BLaER1 (cell line): ENCODE results near the gene CDV3.
"Not testable (repeated sequence)": the region's sequence is repeated elsewhere in the genome, so short reads cannot be mapped to it uniquely, and the experiment has no call there.

Experiments
- H3K27ac ChIP-seq: shearing (Covaris generic); formaldehyde crosslinking; 2 replicates; pipeline ENCODE4 v1.8.1; 2022
- H3K27me3 ChIP-seq: shearing (Covaris generic); formaldehyde crosslinking; 2 replicates; pipeline ENCODE4 v1.8.1; 2022
- H3K36me3 ChIP-seq: shearing (Covaris generic); formaldehyde crosslinking; 2 replicates; pipeline ENCODE4 v1.8.1; 2022
- H3K4me1 ChIP-seq: shearing (Covaris generic); formaldehyde crosslinking; 2 replicates; pipeline ENCODE4 v1.8.1; 2022
- H3K4me2 ChIP-seq: shearing (Covaris generic); formaldehyde crosslinking; 2 replicates; pipeline ENCODE4 v1.8.1; 2022
- H3K4me3 ChIP-seq: shearing (Covaris generic); formaldehyde crosslinking; 2 replicates; pipeline ENCODE4 v1.8.1; 2022
- H3K9ac ChIP-seq: shearing (Covaris generic); formaldehyde crosslinking; 2 replicates; pipeline ENCODE4 v1.8.1; 2022
- H3K9me3 ChIP-seq: shearing (Covaris generic); formaldehyde crosslinking; 2 replicates; pipeline ENCODE4 v1.8.1; 2022
- H4K20me1 ChIP-seq: shearing (Covaris generic); formaldehyde crosslinking; 2 replicates; pipeline ENCODE4 v1.8.1; 2022
- Cebpa-rat ChIP-seq: shearing (Covaris generic); IDR thresholded peaks from 2 replicates; pipeline ENCODE4 v1.8.1; 2022

Gene CDV3

GRCh38 chr3:133573629-133574194, at the start of gene CDV3:
TSS of gene CDV3 (plus strand) at chr3:133573686. CDS start at chr3:133574045, 359 bp downstream.
- Histone ChIP-seq H3K9me3 (no peaks in the 10 kb centered on the region), H3K36me3 (peaks cover 38% of the 10 kb centered on the region), H3K27me3 (no peaks in the 10 kb centered on the region), H3K4me2 (peak within 1 kb of the TSS; percentile 90), H3K27ac (peak within 1 kb of the TSS; percentile 97), H3K9ac (peak within 1 kb of the TSS; percentile 94), H4K20me1 (peaks cover 47% of the 10 kb centered on the region), H3K4me1 (peaks cover 51% of the 10 kb centered on the region), H3K4me3 (peak within 1 kb of the TSS; percentile 91)
- TF ChIP-seq Cebpa-rat = no peak

- not testable (repeated sequence) for H3K9me3 ChIP-seq, H3K4me1 ChIP-seq, H3K4me3 ChIP-seq, H3K27me3 ChIP-seq, H3K27ac ChIP-seq, H3K4me2 ChIP-seq, H3K36me3 ChIP-seq, H3K9ac ChIP-seq, H4K20me1 ChIP-seq
Observed at GRCh38 chr3:133523758-133524157, 49.7 kb upstream of the CDV3 start.

GRCh38 chr3:133525435-133525834, 48.1 kb upstream of the CDV3 start:
- TF ChIP-seq Cebpa-rat = no peak
- Histone ChIP-seq H3K27ac (no peak overlapping the region), H3K27me3 (no peaks in the 10 kb centered on the region), H3K36me3 (no peaks in the 10 kb centered on the region), H3K4me1 (no peaks in the 10 kb centered on the region), H3K4me3 (no peak overlapping the region), H3K9me3 (0 out of 2 replicates have a peak, but pooled peaks cover 5% of the 10 kb centered on the region), H3K4me2 (no peak overlapping the region), H3K9ac (no peak overlapping the region), H4K20me1 (no peaks in the 10 kb centered on the region)

- Histone ChIP-seq H3K9ac (no peak overlapping the region), H3K27ac (no peak overlapping the region), H4K20me1 (no peaks in the 10 kb centered on the region), H3K4me1 (no peaks in the 10 kb centered on the region), H3K27me3 (no peaks in the 10 kb centered on the region), H3K4me3 (no peak overlapping the region), H3K4me2 (no peak overlapping the region), H3K36me3 (no peaks in the 10 kb centered on the region), H3K9me3 (0 out of 2 replicates have a peak, but pooled peaks cover 5% of the 10 kb centered on the region)
- no peak for TF ChIP-seq Cebpa-rat
Observed at GRCh38 chr3:133527081-133527715, 46.3 kb upstream of the CDV3 start.

GRCh38 chr3:133529809-133530208, 43.7 kb upstream of the CDV3 start:
- TF ChIP-seq Cebpa-rat = no peak
- 0 out of 2 replicates have a peak, but pooled peaks cover 5% of the 10 kb centered on the region for H3K9me3 ChIP-seq
- no peak overlapping the region for H3K4me2 ChIP-seq

GRCh38 chr3:133531981-133532380, 41.5 kb upstream of the CDV3 start:
- no peak for TF ChIP-seq Cebpa-rat
- H3K36me3 ChIP-seq = no peaks in the 10 kb centered on the region
- 0 out of 2 replicates have a peak, but pooled peaks cover 5% of the 10 kb centered on the region for H3K9me3 ChIP-seq
- no peak overlapping the region for H3K27ac ChIP-seq
- no peak overlapping the region for H3K9ac ChIP-seq
- no peaks in the 10 kb centered on the region for H4K20me1 ChIP-seq
- no peak overlapping the region for H3K4me3 ChIP-seq
- H3K4me2 ChIP-seq = no peak overlapping the region
- H3K4me1 ChIP-seq = no peaks in the 10 kb centered on the region
- no peaks in the 10 kb centered on the region for H3K27me3 ChIP-seq

More at GRCh38 chr3:133529809-133530208, 43.7 kb upstream of the CDV3 start:
- Histone ChIP-seq H3K27me3 (no peaks in the 10 kb centered on the region), H3K27ac (no peak overlapping the region), H4K20me1 (no peaks in the 10 kb centered on the region), H3K4me1 (no peaks in the 10 kb centered on the region), H3K36me3 (no peaks in the 10 kb centered on the region), H3K4me3 (no peak overlapping the region), H3K9ac (no peak overlapping the region)

- no peak for TF ChIP-seq Cebpa-rat
- no peaks in the 10 kb centered on the region for H3K4me1 ChIP-seq
- no peak overlapping the region for H3K9ac ChIP-seq
- H3K4me2 ChIP-seq = no peak overlapping the region
- H3K9me3 ChIP-seq = 0 out of 2 replicates have a peak, but pooled peaks cover 5% of the 10 kb centered on the region
- H4K20me1 ChIP-seq = no peaks in the 10 kb centered on the region
- no peak overlapping the region for H3K27ac ChIP-seq
- H3K4me3 ChIP-seq = no peak overlapping the region
- no peaks in the 10 kb centered on the region for H3K36me3 ChIP-seq
- no peaks in the 10 kb centered on the region for H3K27me3 ChIP-seq
Observed at GRCh38 chr3:133532951-133533350, 40.5 kb upstream of the CDV3 start.

GRCh38 chr3:133535971-133536881, 37.3 kb upstream of the CDV3 start:
- TF ChIP-seq Cebpa-rat = no peak
- Histone ChIP-seq H3K4me2 (no peak overlapping the region), H3K9me3 (peaks cover 8% of the 10 kb centered on the region), H3K27ac (no peak overlapping the region), H3K4me1 (peaks cover 6% of the 10 kb centered on the region; the same call in 1 of the 2 replicates), H3K4me3 (no peak overlapping the region), H3K9ac (no peak overlapping the region), H3K36me3 (no peaks in the 10 kb centered on the region), H4K20me1 (no peaks in the 10 kb centered on the region), H3K27me3 (no peaks in the 10 kb centered on the region)

GRCh38 chr3:133537131-133537530, 36.4 kb upstream of the CDV3 start:
- H3K27ac ChIP-seq, H3K9me3 ChIP-seq, H3K4me2 ChIP-seq, H3K4me1 ChIP-seq, H3K9ac ChIP-seq, H3K36me3 ChIP-seq, H4K20me1 ChIP-seq, H3K4me3 ChIP-seq, H3K27me3 ChIP-seq: not testable (repeated sequence)

GRCh38 chr3:133538154-133538553, 35.3 kb upstream of the CDV3 start:
- Histone ChIP-seq H3K27ac (no peak overlapping the region), H3K4me1 (peaks cover 7% of the 10 kb centered on the region; the same call in 1 of the 2 replicates), H3K36me3 (no peaks in the 10 kb centered on the region), H3K9ac (no peak overlapping the region), H3K4me3 (no peak overlapping the region), H3K9me3 (peaks cover 8% of the 10 kb centered on the region), H3K4me2 (no peak overlapping the region), H3K27me3 (no peaks in the 10 kb centered on the region), H4K20me1 (no peaks in the 10 kb centered on the region)
- TF ChIP-seq Cebpa-rat = no peak
